GM12891 (cell line): ENCODE measurements around the gene OR8B4. TPM values are rescaled to one million over a fixed set of nuclear protein-coding genes. Genes with fewer than 3 reads are reported as not detected.
"Not testable (repeated sequence)": the region's sequence is repeated elsewhere in the genome, so short reads cannot be mapped to it uniquely, and the experiment has no call there.

ENCODE experiments used
- DNase-seq: peaks from one replicate; pipeline ENCODE4 v3.0.0; 2011; ENCODE audit warnings: low spot score; ENCODE audit not compliant: insufficient read length
- FAIRE-seq: peaks from 2 replicates; lab custom pipeline; 2011; peaks lifted over from hg19 to GRCh38; lab: Jason Lieb, UNC
- PAX5 ChIP-seq: IDR thresholded peaks from 2 replicates; pipeline ENCODE4 v1.6.1; 2011; ENCODE audit warnings: low read length, moderate library complexity, mild to moderate bottlenecking; ENCODE audit not compliant: insufficient read depth, severe bottlenecking
- POLR2A ChIP-seq: IDR thresholded peaks from 2 replicates; pipeline ENCODE4 v1.6.1; 2011; ENCODE audit warnings: low read depth, low read length, control low read depth
- POLR2AphosphoS5 ChIP-seq: IDR thresholded peaks from 2 replicates; pipeline ENCODE4 v1.6.1; 2011; ENCODE audit warnings: low read depth, low read length, control low read depth
- POU2F2 ChIP-seq: IDR thresholded peaks from 2 replicates; pipeline ENCODE4 v1.6.1; 2011; ENCODE audit warnings: low read depth, mild to moderate bottlenecking, control low read depth, low read length, moderate library complexity
- SPI1 ChIP-seq: IDR thresholded peaks from 2 replicates; pipeline ENCODE4 v1.6.1; 2011; ENCODE audit warnings: low read depth, low read length, control low read depth
- TAF1 ChIP-seq: IDR thresholded peaks from 2 replicates; pipeline ENCODE4 v1.6.1; 2011; ENCODE audit warnings: low read depth, low read length, control low read depth
- polyA plus RNA-seq: library from polyadenylated mRNA; unstranded; fragments of >200 nt; gene quantifications from one replicate; pipeline ENCODE4 v1.2.1, GENCODE V29; 2012; ENCODE audit warnings: low read depth, missing spikeins, inconsistent platforms; ENCODE audit not compliant: missing spikeins

The OR8B4 gene, protein sequence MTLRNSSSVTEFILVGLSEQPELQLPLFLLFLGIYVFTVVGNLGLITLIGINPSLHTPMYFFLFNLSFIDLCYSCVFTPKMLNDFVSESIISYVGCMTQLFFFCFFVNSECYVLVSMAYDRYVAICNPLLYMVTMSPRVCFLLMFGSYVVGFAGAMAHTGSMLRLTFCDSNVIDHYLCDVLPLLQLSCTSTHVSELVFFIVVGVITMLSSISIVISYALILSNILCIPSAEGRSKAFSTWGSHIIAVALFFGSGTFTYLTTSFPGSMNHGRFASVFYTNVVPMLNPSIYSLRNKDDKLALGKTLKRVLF
- polyA plus RNA-seq, result not detected

DNA sequence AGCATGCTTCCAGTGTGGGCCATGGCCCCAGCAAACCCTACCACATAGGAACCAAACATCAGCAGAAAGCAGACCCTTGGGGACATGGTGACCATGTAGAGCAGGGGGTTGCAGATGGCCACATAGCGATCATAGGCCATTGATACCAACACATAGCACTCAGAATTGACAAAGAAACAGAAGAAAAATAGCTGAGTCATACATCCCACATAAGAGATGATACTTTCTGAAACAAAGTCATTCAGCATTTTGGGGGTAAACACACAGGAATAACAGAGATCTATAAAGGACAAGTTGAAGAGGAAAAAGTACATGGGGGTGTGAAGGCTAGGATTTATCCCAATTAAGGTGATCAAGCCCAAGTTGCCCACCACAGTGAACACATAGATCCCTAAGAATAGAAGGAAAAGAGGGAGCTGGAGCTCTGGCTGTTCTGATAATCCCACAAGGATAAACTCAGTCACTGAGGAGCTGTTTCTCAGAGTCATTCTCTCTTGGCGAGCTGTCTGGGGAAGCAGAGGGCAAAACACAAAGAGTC is at the start of gene OR8B4:
Gene OR8B4 (minus strand): TSS at position 488 of the 538 bp plus-strand sequence. CDS start 0 bp downstream, at position 488.
- no peak for DNase-seq
- FAIRE-seq, result no peak
- TF ChIP-seq PAX5, result no peak
- TF ChIP-seq POU2F2, result no peak
- no peak for TF ChIP-seq POLR2A
- no peak for TF ChIP-seq SPI1
- no peak for TF ChIP-seq TAF1
- TF ChIP-seq POLR2AphosphoS5, result no peak

DNA sequence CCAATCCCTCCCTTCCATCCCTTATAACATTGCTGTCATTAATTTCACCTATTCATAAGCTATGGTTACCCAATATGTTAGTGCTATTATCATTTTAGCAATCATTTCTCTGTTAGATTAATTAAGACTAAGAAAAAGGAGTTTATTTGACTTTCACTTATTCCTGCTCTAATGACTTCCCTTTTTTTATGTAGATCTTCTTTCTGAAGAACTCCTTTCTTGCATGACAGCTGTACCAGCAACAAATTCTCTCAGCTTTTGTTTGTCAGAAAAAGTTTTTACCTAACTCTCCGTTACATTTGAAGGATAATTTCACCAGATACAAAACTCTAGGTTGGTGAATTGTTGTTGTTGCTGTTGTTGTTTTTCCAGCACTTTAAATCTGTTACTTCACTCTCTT is 49.4 kb upstream of the OR8B4 start:
- FAIRE-seq, result no peak
- no peak for TF ChIP-seq SPI1
- TF ChIP-seq POLR2A, result no peak
- no peak for TF ChIP-seq POU2F2
- no peak for TF ChIP-seq PAX5
- TF ChIP-seq TAF1, result no peak
- TF ChIP-seq POLR2AphosphoS5, result no peak
- no peak for DNase-seq

DNA sequence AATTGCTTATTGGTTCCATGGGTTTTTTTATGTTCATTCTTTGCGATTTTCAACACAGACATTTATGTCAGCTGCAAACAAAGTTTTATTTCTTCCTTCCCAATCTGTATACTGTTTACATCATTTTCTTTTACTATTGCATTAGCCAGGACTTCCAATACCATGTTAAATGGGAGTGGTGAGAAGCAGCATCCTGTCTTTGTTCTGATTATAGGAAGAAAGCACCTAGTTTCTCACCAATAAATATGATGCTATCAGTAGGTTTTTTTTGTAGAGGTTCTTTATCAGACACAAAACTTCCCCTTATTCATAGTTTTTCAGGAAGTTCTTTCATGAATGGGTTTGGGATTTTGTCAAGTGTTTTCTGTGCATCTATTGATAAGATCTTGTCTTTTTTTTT is 48.8 kb upstream of the OR8B4 start:
- no peak for FAIRE-seq
- TF ChIP-seq POLR2AphosphoS5, result no peak
- no peak for DNase-seq

DNA sequence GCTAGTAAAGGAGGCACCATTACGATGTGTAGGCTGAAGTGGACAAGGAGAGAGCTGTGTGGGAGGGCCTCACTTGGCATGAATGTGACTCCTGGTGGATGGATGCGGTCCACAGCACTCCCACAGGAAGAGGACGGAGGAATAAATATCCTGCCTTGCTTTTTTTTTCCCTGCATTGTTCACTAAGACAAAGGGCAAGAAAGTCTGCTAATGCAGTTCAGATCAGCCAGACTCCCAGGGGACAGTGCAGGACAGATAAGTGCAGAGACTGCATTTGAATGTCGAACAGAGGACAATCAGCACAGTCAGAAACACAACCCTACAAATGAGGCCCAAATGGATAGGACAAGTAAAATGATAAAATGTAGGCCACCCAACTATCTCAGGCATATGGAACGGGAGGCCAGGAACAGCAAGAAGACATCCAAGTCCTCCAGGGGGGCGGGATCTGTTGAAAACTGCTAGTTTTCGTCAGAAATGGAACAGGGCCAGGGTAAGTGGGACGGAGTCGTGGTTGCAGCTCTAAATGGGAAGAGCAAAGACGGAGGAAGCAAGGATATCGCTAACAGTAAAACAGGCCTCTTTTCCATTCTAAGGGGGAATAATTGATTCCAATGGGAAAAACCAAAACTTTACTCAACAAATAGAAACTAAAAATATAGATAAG is 46.0 kb upstream of the OR8B4 start:
- no peak for DNase-seq
- TF ChIP-seq POU2F2, result no peak
- TF ChIP-seq POLR2AphosphoS5, result no peak
- TF ChIP-seq POLR2A, result no peak
- no peak for TF ChIP-seq SPI1
- TF ChIP-seq TAF1, result no peak
- no peak for TF ChIP-seq PAX5
- FAIRE-seq, result no peak

DNA sequence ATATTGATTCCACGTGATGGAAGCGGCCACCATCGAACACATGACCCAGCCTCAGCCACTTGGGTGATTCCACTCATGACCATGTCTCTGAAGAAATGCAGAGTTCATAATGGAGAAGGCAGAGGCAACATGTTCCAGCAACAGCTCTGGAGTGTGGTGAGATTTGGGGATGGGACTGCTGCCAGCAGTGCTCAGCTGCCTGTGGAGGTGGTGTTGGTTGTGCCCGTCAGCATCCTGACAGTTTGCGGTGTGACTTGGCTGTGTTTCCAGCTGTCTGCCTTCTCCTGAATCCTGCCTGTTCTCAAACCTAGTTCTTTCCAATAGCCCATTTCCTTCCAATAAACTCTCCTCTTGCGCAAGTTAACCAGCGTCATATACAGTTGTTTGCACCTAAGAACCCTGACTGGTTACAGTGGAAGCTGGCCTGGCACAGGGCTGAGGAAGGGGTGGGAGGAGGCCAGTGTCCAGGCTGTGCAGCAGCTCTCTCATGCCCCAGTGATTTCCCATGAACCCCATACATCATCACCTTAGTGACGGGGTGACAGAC is 42.8 kb upstream of the OR8B4 start:
- FAIRE-seq, result no peak
- no peak for TF ChIP-seq POLR2AphosphoS5
- TF ChIP-seq SPI1, result no peak
- no peak for TF ChIP-seq TAF1
- no peak for TF ChIP-seq PAX5
- no peak for TF ChIP-seq POLR2A
- no peak for TF ChIP-seq POU2F2
- no peak for DNase-seq

DNA sequence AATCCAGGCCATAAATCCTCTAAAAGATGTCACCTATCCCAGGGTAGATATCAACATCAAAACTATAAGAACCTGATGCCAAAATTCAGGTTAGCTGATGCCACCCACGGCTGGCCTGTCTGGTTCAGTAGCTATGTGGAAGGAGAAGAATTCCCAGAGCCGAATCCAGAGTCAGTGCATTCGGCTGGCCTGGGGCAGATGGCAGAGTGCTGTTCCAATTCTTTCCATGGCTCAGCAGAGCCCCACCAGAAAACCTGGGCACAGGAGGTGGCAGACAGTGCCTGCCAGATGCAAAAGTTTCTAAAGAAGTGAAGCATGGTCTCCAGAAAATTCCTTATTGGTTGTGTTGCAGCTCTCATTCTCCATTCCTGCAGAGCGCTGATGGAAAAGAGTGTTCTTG is 40.7 kb upstream of the OR8B4 start:
- TF ChIP-seq POU2F2 (no peak), TAF1 (no peak), SPI1 (no peak)
- no peak for DNase-seq
- FAIRE-seq, result no peak

DNA sequence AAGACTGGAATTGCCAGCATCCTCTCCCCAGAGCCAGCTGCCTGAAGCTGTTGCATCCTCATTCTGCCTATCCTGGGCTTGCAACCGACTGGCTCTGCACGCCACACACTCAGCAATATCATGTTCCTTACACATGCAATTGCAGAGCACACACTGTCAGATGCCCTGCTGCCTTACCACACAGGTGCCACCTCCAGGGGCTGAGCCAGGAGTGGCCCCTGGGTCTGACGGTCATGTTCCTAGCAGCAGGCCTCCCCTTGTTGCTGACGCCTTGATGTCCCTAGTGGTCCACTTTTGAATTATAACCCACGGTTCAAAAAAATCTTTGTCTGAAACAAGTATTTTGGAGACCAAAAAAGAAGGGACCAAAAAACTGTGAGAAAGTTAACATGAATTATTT is 39.3 kb upstream of the OR8B4 start:
- TF ChIP-seq SPI1, result no peak
- TF ChIP-seq POLR2AphosphoS5, result no peak
- TF ChIP-seq POLR2A, result no peak
- no peak for TF ChIP-seq POU2F2
- no peak for TF ChIP-seq TAF1
- no peak for TF ChIP-seq PAX5
- FAIRE-seq, result no peak
- DNase-seq, result no peak

DNA sequence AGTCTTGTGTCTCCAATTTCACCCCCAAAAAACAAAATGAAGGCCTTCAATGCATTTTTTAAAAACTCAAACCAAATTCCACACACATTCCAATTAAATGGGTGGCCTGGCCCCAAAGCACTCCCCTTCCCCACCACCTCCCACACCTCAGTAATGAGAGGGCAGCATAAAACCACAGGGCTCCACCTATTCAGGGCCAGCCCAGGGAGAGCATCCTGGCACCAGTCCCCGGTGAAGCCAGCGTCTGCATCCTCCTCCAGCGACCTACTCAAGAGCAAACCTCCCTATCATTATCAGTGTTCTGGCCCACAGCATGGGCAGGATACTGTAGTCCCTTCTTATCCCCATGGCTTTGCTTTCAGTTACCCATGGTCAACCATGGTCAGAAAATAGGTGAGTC is 38.7 kb upstream of the OR8B4 start:
- no peak for FAIRE-seq
- no peak for DNase-seq
- TF ChIP-seq PAX5 (no peak), TAF1 (no peak), POU2F2 (no peak), POLR2AphosphoS5 (no peak), POLR2A (no peak), SPI1 (no peak)

DNA sequence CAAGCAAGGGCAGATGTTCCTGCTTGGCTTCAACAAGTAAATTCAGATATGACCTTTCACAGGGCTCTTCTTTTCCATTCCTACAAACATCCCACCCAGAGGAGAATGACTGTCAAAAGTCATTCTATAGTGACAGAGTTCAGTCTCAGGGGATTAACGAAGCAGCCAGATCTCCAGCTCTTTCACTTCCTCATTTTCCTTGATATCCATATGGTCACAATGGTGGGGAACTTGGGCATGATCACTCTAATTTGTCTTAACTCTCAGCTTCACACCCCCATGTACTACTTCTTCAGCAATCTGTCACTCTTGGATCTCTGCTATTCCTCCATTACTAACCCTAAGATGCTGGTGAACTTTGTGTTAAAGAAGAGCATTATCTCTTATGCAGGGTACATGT is 35.8 kb upstream of the OR8B4 start:
- FAIRE-seq (no peak), DNase-seq (no peak)
- TF ChIP-seq PAX5, result no peak
- peak; percentile 45; the same call in 1 of the 2 replicates for TF ChIP-seq SPI1

DNA sequence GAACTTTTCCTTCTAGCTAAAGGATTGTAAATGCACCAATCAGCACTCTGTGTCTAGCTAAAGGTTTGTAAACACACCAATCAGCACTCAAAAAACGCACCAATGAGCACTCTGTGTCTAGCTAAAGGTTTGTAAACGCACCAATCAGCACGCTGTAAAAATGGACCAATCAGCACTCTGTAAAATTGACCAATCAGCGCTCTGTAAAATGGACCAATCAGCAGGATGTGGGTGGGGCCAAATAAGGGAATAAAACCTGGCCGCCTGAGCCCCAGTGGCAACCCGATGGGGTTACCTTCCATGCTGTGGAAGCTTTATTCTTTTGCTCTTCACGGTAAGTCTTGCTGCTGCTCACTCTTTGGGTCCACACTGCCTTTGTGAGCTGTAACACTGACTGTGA is 34.7 kb upstream of the OR8B4 start:
- not testable (repeated sequence) for FAIRE-seq, DNase-seq
